Keratinocyte (primary cell): ENCODE data around the gene B4GALNT3.

Experiments used
- CTCF ChIP-seq, 3 experiments: IDR thresholded peaks in 1 of 3; conservative IDR thresholded peaks in 1 of 3; optimal IDR thresholded peaks in 1 of 3; 2 replicates in 2 of 3; 3 replicates in 1 of 3; pipeline versions ENCODE3 to v1.5.1; 2011; ENCODE audit warnings: low read length in 3 of 3, mild to moderate bottlenecking in 3 of 3, moderate library complexity in 2 of 3, control low read depth in 1 of 3, inconsistent platforms in 1 of 3; ENCODE audit not compliant: insufficient read depth in 2 of 3; ENCODE audit errors: extremely low read depth in 1 of 3
- EZH2 ChIP-seq: IDR thresholded peaks from one replicate; pipeline ENCODE4 v1.6.1; 2012; ENCODE audit warnings: inconsistent platforms, mild to moderate bottlenecking, low read length, moderate library complexity

- TF ChIP-seq EZH2 (no peak), CTCF (optimal IDR thresholded peaks at IDR 0.05 in 1 of 3, IDR thresholded peaks at IDR 0.05 in 1 of 3, conservative IDR thresholded peaks at IDR 0.05 in 1 of 3; ENCODE audit: extremely low read depth in 1 of 3, insufficient read depth in 2 of 3, low read length in 3 of 3) (no peak)
These were observed 105.9 kb downstream of the B4GALNT3 start for GRCh38 chr12:565589-566105.
